Adrenal gland (tissue), 5 donors: Measurements from ENCODE around the gene OR5C1.

Experiments used
- CTCF ChIP-seq, 6 experiments: fragments of 450-650 bp in 4 of 6; fragments of 200-600 bp in 2 of 6; sonication (generic) in 1 of 6; IDR thresholded peaks; 1 replicate in 5 of 6; 2 replicates in 1 of 6; pipeline versions ENCODE4 v1.5.1 to v1.8.0; 2016 to 2021; ENCODE audit warnings: antibody characterized with exemption in 6 of 6, mild to moderate bottlenecking in 2 of 6, moderate library complexity in 1 of 6
- POLR2A ChIP-seq, 2 donors: fragments of 450-650 bp; IDR thresholded peaks; one replicate each; pipeline ENCODE4 v1.6.1; 2017; ENCODE audit warnings: antibody characterized with exemption in 2 of 2, mild to moderate bottlenecking in 2 of 2, moderate library complexity in 1 of 2
- donor health status: DM: no; HTN: no; CAD: no.

- TF ChIP-seq POLR2A (IDR thresholded peaks at IDR 0.05) (no peak), CTCF (IDR thresholded peaks at IDR 0.05) (no peak)
These were observed 9.6 kb upstream of the OR5C1 start for GRCh38 chr9:122779181-122779580.
